ENCODE measurements around the gene UBAC1.

The UBAC1 gene

GRCh38 chr9:135982499-135983207, 21.5 kb upstream of the UBAC1 start:
- Histone ChIP-seq H3K4me1 (ENCODE audit: control insufficient read depth, low read length) (no peaks in the 10 kb centered on the region), H3K27ac (ENCODE audit: low read depth, low read length) (no peak overlapping the region), H3K9me3 (ENCODE audit: control insufficient read depth, insufficient read depth, low read length) (no peaks in the 10 kb centered on the region), H3K27me3 (ENCODE audit: control insufficient read depth, low read length) (no peaks in the 10 kb centered on the region), H3K4me2 (ENCODE audit: low read length) (no peak overlapping the region), H3F3A (ENCODE audit: control insufficient read depth, insufficient read depth) (no peaks in the 10 kb centered on the region), H3K79me2 (ENCODE audit: control insufficient read depth, low read length) (no peaks in the 10 kb centered on the region), H3K9me2 (replicated peaks; ENCODE audit: control insufficient read depth, low read length) (no peaks in the 10 kb centered on the region), H3K36me3 (ENCODE audit: control insufficient read depth, low read length) (no peaks in the 10 kb centered on the region), H4K20me1 (ENCODE audit: control insufficient read depth, insufficient read depth, low read depth, low read length) (no peaks in the 10 kb centered on the region), H3K4me3 (ENCODE audit: low read length) (no peak overlapping the region)
- no peak for TF ChIP-seq EZH2phosphoT487 (IDR thresholded peaks at IDR 0.05; ENCODE audit: borderline replicate concordance, low read length)
- no peak for TF ChIP-seq CTCF (IDR thresholded peaks at IDR 0.05; ENCODE audit: low read depth, low read length, poor library complexity, severe bottlenecking)

- TF ChIP-seq CTCF (IDR thresholded peaks at IDR 0.05; ENCODE audit: low read depth, low read length, poor library complexity, severe bottlenecking) (no peak), EZH2phosphoT487 (IDR thresholded peaks at IDR 0.05; ENCODE audit: borderline replicate concordance, low read length) (no peak)
- H3K36me3 ChIP-seq (ENCODE audit: control insufficient read depth, low read length) = no peaks in the 10 kb centered on the region
- no peaks in the 10 kb centered on the region for H3K9me2 ChIP-seq (replicated peaks; ENCODE audit: control insufficient read depth, low read length)
- no peaks in the 10 kb centered on the region for H3F3A ChIP-seq (ENCODE audit: control insufficient read depth, insufficient read depth)
- no peak overlapping the region for H3K27ac ChIP-seq (ENCODE audit: low read depth, low read length)
- no peaks in the 10 kb centered on the region for H3K27me3 ChIP-seq (ENCODE audit: control insufficient read depth, low read length)
- H4K20me1 ChIP-seq (ENCODE audit: control insufficient read depth, insufficient read depth, low read depth, low read length) = no peaks in the 10 kb centered on the region
- no peaks in the 10 kb centered on the region for H3K9me3 ChIP-seq (ENCODE audit: control insufficient read depth, insufficient read depth, low read length)
- no peak overlapping the region for H3K4me2 ChIP-seq (ENCODE audit: low read length)
- H3K4me1 ChIP-seq (ENCODE audit: control insufficient read depth, low read length) = no peaks in the 10 kb centered on the region
- H3K79me2 ChIP-seq (ENCODE audit: control insufficient read depth, low read length) = no peaks in the 10 kb centered on the region
- H3K4me3 ChIP-seq (ENCODE audit: low read length) = no peak overlapping the region
These were observed 19.9 kb upstream of the UBAC1 start for GRCh38 chr9:135980926-135981630.

GRCh38 chr9:135979547-135980166, 18.5 kb upstream of the UBAC1 start:
- Histone ChIP-seq H4K20me1 (ENCODE audit: control insufficient read depth, insufficient read depth, low read depth, low read length) (no peaks in the 10 kb centered on the region), H3K27ac (ENCODE audit: low read depth, low read length) (no peak overlapping the region), H3K9me2 (replicated peaks; ENCODE audit: control insufficient read depth, low read length) (no peaks in the 10 kb centered on the region), H3F3A (ENCODE audit: control insufficient read depth, insufficient read depth) (no peaks in the 10 kb centered on the region), H3K36me3 (ENCODE audit: control insufficient read depth, low read length) (no peaks in the 10 kb centered on the region), H3K9me3 (ENCODE audit: control insufficient read depth, insufficient read depth, low read length) (no peaks in the 10 kb centered on the region), H3K27me3 (ENCODE audit: control insufficient read depth, low read length) (no peaks in the 10 kb centered on the region), H3K79me2 (ENCODE audit: control insufficient read depth, low read length) (no peaks in the 10 kb centered on the region), H3K4me1 (ENCODE audit: control insufficient read depth, low read length) (no peaks in the 10 kb centered on the region), H3K4me2 (ENCODE audit: low read length) (no peak overlapping the region), H3K4me3 (ENCODE audit: low read length) (no peak overlapping the region)
- no peak for TF ChIP-seq EZH2phosphoT487 (IDR thresholded peaks at IDR 0.05; ENCODE audit: borderline replicate concordance, low read length)
- TF ChIP-seq CTCF (IDR thresholded peaks at IDR 0.05; ENCODE audit: low read depth, low read length, poor library complexity, severe bottlenecking) = no peak
